Body of pancreas (tissue), 4 donors: ENCODE measurements around the gene VIT.

Source experiments
- CTCF ChIP-seq, 7 experiments: fragments of 450-650 bp in 4 of 7; fragments of 200-600 bp in 3 of 7; sonication (generic) in 3 of 7; IDR thresholded peaks; one replicate each; pipeline ENCODE4 v1.5.1; 2016 to 2019; ENCODE audit warnings: antibody characterized with exemption in 7 of 7
- POLR2A ChIP-seq, 3 donors: fragments of 450-650 bp; IDR thresholded peaks; one replicate each; pipeline ENCODE4 v1.6.1; 2016; ENCODE audit warnings: antibody characterized with exemption in 3 of 3, mild to moderate bottlenecking in 2 of 3

GRCh38 chr2:36834731-36835524 lies 138.4 kb downstream of the VIT start:
- TF ChIP-seq CTCF (IDR thresholded peaks at IDR 0.05): no peak
- TF ChIP-seq POLR2A (IDR thresholded peaks at IDR 0.05): no peak
